GM21717 (cell line): ENCODE results near the gene TSEN34.

Experiments
- ATAC-seq: cut with Tn5 transposase; IDR thresholded peaks from one replicate; pipeline ENCODE4 v1.9.1; 2021; ENCODE audit warnings: mild to moderate bottlenecking, moderate library complexity; ENCODE audit not compliant: unreplicated experiment

Gene TSEN34

DNA sequence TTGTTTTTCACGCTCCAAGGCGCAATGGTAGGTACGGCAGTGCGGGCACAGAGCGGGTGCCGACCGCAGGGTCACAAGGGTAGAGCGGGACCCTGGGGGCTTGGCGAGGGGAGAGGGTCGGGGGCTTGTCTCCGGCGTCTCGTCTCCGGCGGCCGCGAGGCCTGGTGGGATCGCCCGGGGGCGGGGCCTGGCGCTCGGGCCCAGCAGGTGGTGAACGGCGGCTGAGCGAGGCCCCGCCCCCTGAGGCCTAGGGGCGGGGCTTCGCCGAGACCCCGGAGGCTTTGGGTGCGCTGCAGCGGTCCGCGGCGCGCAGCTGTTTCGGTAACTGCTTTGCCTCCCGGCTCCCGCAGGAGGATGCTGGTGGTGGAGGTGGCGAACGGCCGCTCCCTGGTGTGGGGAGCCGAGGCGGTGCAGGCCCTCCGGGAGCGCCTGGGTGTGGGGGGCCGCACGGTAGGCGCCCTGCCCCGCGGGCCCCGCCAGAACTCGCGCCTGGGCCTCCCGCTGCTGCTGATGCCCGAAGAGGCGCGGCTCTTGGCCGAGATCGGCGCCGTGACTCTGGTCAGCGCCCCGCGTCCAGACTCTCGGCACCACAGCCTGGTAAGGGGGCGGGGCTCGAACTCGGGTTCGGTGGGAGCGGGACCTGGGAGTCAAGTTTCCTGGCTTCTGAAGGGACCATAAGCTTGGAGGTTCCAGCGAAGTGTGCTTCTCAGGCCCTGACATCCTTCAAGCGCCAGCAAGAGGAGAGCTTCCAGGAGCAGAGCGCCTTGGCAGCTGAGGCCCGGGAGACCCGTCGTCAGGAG, at the start of gene TSEN34:
TSEN34 (plus strand) TSS at position 298 of the 800 bp plus-strand sequence; CDS start at position 355, 57 bp downstream.
- ATAC-seq, result peak; percentile 25

DNA sequence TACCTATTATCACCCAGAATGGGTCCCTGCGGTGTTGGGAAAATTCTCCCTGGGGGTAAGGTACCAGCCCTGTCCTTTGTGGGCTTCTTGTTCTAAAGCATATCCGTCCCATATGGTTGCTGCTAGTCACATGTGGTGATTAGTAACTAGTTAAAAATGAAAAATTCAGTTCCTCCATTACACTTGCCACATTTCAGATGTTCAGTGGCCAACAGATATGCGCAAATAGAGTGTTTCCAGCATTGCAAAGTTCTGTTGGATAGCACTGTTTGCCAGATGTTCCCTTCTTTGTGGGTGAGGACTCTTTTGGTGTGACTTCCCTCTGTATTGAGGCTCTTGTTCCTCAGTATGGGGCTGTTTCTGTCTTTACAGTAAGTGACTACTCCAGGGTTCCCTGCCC, 49.8 kb upstream of the TSEN34 start:
- ATAC-seq, result no peak

- ATAC-seq, result no peak
These were observed 48.8 kb upstream of the TSEN34 start for GRCh38 chr19:54142166-54142780.

- ATAC-seq, result no peak
These were observed 45.5 kb upstream of the TSEN34 start for GRCh38 chr19:54145541-54146158.

DNA sequence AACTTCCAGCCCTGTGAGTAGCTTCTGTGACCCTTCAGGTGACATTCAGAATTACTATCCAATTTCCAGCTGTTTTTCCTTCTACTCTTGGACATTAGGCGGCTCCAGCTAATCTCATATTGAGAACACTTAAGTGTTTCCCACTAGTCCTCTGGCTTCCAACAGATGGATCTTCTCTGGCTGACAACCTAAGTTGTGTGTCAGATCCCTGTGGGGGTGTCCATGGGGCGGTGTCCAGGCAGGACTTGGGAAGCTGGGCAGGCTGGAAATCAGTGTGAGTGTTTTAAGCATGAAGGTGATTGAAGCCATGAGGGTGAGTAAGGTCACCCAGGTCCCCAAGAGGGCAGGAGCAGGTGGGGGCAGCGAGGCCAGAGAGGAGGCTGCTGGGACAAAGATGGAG, 43.4 kb upstream of the TSEN34 start:
- ATAC-seq, result no peak

DNA sequence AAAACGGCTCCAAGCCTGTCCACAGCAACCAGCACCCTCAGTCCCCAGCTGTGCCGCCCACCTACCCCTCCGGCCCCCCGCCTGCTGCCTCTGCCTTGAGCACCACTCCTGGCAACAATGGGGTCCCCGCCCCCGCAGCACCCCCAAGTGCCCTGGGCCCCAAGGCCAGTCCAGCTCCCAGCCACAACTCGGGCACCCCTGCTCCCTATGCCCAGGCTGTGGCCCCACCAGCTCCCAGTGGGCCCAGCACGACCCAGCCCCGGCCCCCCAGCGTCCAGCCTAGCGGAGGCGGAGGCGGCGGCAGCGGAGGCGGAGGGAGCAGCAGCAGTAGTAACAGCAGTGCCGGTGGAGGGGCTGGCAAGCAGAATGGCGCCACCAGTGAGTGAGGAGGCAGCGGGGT, 43.0 kb upstream of the TSEN34 start:
- ATAC-seq, result no peak

GRCh38 chr19:54149021-54149812, 41.9 kb upstream of the TSEN34 start:
- ATAC-seq, result no peak

GRCh38 chr19:54151362-54152035, 39.6 kb upstream of the TSEN34 start:
- no peak for ATAC-seq

DNA sequence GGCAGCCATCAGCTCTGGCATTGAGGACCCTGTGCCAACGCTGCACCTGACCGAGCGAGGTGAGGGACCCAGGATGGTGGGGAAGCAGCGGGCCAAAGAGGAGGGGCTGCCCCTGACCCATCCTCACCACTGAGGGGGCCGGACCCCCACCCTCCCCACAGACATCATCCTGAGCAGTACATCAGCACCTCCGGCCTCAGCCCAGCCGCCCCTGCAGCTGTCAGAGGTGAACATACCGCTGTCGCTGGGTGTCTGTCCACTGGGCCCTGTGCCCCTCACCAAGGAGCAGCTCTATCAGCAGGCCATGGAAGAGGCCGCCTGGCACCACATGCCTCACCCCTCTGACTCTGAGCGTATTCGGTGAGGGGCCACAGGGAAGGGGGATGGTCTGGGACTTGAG, 38.8 kb upstream of the TSEN34 start:
- no peak for ATAC-seq

DNA sequence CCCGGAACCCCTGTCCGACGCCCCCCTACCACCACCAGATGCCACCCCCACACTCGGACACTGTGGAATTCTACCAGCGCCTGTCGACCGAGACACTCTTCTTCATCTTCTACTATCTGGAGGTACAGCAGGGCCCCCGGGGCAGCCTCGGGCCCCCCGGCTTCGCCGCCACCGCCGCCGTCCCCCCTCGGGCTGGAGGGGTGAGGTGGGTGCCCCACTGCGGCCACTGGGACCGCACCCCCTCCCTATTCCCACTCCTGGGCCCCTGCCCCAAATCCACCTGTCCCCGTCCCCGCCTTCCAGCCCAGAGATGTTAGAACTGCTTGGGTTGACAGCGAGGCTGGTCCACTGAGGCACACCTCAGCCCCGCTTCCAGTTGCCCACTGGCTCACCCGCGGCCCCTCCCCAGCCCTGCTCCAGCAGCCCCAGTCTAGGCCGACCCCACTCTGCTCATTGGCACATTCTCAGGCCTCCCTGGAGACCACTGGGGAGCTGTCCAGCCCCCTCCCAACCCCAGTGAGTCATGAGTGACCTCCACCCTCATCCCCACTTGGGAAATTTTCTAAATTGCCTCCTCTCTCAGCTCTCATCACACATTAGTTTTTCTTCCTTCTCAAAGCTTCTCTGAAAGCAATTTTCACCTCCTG, 38.1 kb upstream of the TSEN34 start:
- no peak for ATAC-seq

DNA sequence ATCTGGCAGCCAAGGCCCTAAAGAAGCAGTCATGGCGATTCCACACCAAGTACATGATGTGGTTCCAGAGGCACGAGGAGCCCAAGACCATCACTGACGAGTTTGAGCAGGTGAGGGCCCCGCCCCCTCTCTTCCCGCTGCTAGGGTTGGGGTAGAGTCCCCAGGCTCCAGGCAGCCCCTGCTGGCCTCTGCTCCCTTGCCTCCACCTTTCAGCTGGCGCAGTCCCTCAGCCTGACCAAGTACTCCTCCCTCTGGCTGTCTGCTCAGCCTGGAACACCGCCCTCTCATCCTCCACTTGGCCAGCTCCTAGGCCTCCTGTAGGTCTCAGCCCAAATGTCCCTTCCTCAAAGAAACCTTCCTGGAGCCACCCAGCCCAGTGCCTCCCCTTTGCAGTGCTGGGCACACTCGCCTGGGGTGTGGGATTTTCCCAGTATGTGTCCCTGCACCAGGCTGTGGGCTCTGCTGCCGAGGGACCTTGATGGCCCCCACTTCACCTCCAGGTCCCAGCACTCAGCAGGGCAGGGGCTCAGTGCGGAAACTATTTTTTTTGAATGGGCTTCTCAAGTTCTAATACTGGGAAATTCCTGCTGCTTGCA, 37.3 kb upstream of the TSEN34 start:
- ATAC-seq, result no peak

DNA sequence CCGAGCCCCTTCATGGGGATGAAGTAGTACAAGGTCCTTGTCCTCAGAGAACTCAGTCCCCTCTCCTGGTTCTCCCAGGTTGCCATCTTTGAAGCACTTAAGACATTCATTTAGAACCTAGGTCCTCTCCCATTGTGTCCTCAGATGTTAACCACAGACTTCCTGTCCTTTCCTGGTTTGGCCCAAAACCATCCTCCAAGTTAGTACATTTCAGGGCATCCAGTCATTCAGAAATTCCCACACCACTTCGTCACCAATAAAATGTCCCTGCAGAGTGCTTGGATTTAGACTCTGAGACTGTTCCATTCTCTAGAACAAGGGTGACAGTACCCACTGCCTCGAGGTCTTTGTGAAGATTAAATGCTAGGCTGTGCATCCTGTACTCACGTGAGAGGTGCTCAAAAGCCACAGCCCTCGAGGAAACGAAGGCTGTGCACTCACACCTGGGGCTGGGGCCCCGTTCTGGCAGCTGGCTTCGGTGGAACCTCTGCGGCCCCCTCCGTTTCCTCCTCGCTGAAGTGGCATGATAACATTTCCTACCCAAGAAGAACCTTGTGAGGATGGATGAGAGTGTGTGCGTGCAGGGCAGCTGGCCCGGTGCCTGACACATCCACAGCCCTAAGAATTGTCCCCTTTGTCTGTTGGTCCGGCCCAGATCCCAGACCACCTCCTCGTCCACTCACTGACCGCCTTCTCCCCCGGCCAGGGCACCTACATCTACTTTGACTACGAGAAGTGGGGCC, 36.3 kb upstream of the TSEN34 start:
- no peak for ATAC-seq

DNA sequence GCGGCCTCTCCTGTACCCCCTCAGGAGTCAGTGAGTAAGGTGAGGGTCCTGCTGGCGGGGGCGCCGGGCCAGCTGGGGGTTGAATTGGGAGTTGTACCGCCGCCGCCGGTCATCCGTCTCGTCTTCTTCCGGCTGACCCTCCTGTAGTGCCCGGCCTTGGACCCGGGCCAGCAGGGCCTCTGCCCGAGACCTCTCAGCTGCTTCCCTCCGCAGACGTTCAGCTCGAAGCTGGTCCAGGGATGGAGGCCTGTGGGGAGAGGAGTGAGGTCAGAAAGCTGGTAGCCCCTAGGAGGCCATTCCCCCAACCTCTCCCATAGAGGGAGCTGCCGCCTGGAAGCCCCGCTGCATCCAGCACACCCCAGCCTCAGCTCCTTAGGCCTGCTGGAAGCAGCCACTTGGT, 35.4 kb upstream of the TSEN34 start:
- no peak for ATAC-seq

DNA sequence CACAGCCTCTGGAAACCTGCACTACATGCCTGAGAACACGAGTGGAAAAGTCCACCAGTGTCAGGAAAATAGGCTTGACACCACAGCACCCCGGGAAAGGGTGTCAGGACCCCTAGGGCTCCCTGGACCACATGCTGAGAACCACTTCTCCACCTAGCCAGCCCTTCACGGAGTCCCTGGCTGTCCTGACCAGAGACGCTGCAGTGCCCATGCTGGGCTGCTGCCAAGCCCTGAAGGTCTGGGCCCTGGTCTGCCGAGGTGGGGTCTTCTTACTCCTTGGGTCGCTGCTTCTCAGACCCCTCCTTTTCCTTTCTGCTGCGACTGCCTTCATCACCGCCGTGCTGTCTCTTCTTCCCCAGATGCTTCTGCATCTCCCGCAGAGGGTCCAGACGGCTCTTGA, 34.6 kb upstream of the TSEN34 start:
- ATAC-seq, result no peak

GRCh38 chr19:54156953-54157352, 34.2 kb upstream of the TSEN34 start:
- no peak for ATAC-seq

- no peak for ATAC-seq
These were observed 32.2 kb upstream of the TSEN34 start for GRCh38 chr19:54158812-54159351.

GRCh38 chr19:54159352-54160181, 31.5 kb upstream of the TSEN34 start, which contains the start of gene LENG1:
Gene LENG1, minus strand, starts transcription at chr19:54159721. Its CDS starts 26 bp downstream, at chr19:54159695.
- ATAC-seq, result peak; percentile 79
